ENCODE results near the gene ZNF423. TPM values are rescaled to one million over a fixed set of nuclear protein-coding genes. Genes with fewer than 3 reads are reported as not detected.

ZNF423 gene
- total and polyA plus RNA-seq, 2 of the 13 experiments (the other 11 are each of a cell fraction or from before 2014, with no cell fraction given): 0.07 to 0.31 TPM

DNA sequence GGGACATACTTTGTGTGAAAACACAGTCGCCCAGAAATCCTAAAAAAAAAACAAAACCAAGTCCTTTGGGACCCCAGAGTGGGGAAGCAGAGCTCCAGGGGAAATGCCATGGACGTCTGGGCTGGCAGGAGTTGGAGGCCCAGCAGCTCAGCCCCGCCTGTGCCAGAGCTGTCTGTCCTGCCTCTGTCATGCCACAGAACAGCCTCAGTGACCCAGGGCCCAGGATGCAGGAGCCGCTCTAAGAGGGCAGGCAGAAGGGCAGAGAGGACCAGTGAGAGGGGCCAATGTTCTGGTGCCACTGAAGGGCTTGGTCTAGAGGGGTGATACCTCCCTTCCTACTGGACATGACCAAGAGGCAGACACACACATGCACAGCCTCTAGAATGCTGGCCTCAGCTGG, 316.2 kb downstream of the ZNF423 start:
- Histone ChIP-seq H4K20me1 (ENCODE audit: insufficient read depth, low read length) (no peaks in the 10 kb centered on the region; the same call in 1 of the 2 replicates), H3K4me1 (ENCODE audit: insufficient read depth, low read length) (no peaks in the 10 kb centered on the region), H3K27me3 (ENCODE audit: control insufficient read depth in 1 of 2, insufficient read depth in 2 of 2, low read length in 2 of 2) (no peaks in the 10 kb centered on the region; a peak in 1 of 5 replicates), H3K9ac (ENCODE audit: insufficient read depth, low read depth, low read length) (no peak overlapping the region), H3K27ac (ENCODE audit: extremely low read length, insufficient read depth, low read length) (no peak overlapping the region), H3K4me2 (ENCODE audit: low read depth, low read length) (no peak overlapping the region), H3K9me3 (ENCODE audit: low read length) (no peaks in the 10 kb centered on the region), H2AFZ (ENCODE audit: low read length) (no peak overlapping the region), H3K4me3 (replicated peaks in 1 of 3; ENCODE audit: insufficient read depth in 1 of 3, low read depth in 2 of 3, low read length in 3 of 3) (no peak overlapping the region), H3K36me3 (replicated peaks in 1 of 2; ENCODE audit: control insufficient read depth in 1 of 2, insufficient read depth in 2 of 2, low read length in 2 of 2) (no peaks in the 10 kb centered on the region), H3K79me2 (ENCODE audit: insufficient read depth, low read length) (no peaks in the 10 kb centered on the region)
- WGBS (ENCODE audit: low lambda C conversion rate): 19% methylated on average over 4 of the region's 4 CpGs
- CTCF ChIA-PET (ENCODE audit: low intra/inter-chr PET ratio, low total read pairs): no interaction called here
- TF ChIP-seq ZNF10 (CRISPR knock-in tag; IDR thresholded peaks at IDR 0.05; ENCODE audit: borderline replicate concordance, low read depth) (no peak), BRF2 (CRISPR knock-in tag; IDR thresholded peaks at IDR 0.05) (no peak), ZNF318 (CRISPR knock-in tag; IDR thresholded peaks at IDR 0.05) (no peak), STAT5B (CRISPR knock-in tag; IDR thresholded peaks at IDR 0.05) (no peak), ZNF605 (CRISPR knock-in tag; IDR thresholded peaks at IDR 0.05) (no peak), SP4 (CRISPR knock-in tag; IDR thresholded peaks at IDR 0.05) (no peak), MIER3 (CRISPR knock-in tag; IDR thresholded peaks at IDR 0.05; ENCODE audit: borderline replicate concordance) (no peak), PHB2 (IDR thresholded peaks at IDR 0.05; ENCODE audit: partially characterized antibody) (no peak), FOXC1 (CRISPR knock-in tag; IDR thresholded peaks at IDR 0.05; ENCODE audit: borderline replicate concordance) (no peak)
- TF ChIP-seq, protein P1, sequence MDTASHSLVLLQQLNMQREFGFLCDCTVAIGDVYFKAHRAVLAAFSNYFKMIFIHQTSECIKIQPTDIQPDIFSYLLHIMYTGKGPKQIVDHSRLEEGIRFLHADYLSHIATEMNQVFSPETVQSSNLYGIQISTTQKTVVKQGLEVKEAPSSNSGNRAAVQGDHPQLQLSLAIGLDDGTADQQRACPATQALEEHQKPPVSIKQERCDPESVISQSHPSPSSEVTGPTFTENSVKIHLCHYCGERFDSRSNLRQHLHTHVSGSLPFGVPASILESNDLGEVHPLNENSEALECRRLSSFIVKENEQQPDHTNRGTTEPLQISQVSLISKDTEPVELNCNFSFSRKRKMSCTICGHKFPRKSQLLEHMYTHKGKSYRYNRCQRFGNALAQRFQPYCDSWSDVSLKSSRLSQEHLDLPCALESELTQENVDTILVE (CRISPR knock-in tag; IDR thresholded peaks at IDR 0.05): no peak
- in situ Hi-C loops (cut with HindIII; ENCODE audit: extremely low pct_ligation_motif_present, low pct_unique_long_range_greater_than_20kb) (no loop called here), intact Hi-C loops (cut with micrococcal nuclease; ENCODE audit: unreplicated experiment) (no loop called here)
- POLR2A ChIA-PET: no interaction called here
- ATAC-seq: no peak
- BruUV-seq (replicated peaks): no TSS peak
- FAIRE-seq: no peak
- no peak for DNase-seq (ENCODE audit: low spot score)

Data from HepG2 (cell line).